LNCaP clone FGC (cell line): ENCODE data around the gene TTR.

Experiments used
- DNase-seq: peaks from one replicate; pipeline ENCODE4 v3.0.0-alpha.2; 2011; ENCODE audit warnings: low read depth
- H3K4me3 ChIP-seq: 2 replicates; pipeline ENCODE4 v1.5.1; 2011; ENCODE audit warnings: mild to moderate bottlenecking, low read depth, low read length, control low read depth
- CTCF ChIP-seq: IDR thresholded peaks from 2 replicates; pipeline ENCODE4 v1.5.1; 2012; ENCODE audit warnings: mild to moderate bottlenecking; ENCODE audit not compliant: control insufficient read depth, insufficient read depth; ENCODE audit errors: extremely low read depth

TTR gene

DNA sequence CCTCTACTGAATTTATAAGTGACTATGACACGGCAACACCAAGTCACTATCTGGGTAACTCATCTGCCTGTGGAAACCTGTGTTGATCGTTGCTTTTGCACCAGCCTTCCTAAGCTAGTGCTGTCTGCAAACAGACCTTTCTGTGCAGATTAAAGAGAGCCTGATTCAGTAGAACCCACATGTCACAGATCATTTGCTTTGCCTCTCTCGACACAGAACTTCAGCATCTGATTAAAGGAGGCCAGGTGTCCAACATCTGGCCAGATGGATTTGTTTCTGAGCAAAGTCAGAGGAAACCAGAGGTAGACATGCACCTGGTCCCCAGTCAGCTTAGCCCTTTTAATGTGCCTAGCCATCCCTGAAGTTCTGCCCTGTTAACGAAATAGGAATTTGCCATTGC, 15.0 kb upstream of the TTR start:
- no peak for DNase-seq
- no peak overlapping the region for H3K4me3 ChIP-seq
- no peak for TF ChIP-seq CTCF

- no peak overlapping the region for H3K4me3 ChIP-seq
- no peak for TF ChIP-seq CTCF
- DNase-seq: no peak
These were observed 14.5 kb upstream of the TTR start for GRCh38 chr18:31577195-31577594.

DNA sequence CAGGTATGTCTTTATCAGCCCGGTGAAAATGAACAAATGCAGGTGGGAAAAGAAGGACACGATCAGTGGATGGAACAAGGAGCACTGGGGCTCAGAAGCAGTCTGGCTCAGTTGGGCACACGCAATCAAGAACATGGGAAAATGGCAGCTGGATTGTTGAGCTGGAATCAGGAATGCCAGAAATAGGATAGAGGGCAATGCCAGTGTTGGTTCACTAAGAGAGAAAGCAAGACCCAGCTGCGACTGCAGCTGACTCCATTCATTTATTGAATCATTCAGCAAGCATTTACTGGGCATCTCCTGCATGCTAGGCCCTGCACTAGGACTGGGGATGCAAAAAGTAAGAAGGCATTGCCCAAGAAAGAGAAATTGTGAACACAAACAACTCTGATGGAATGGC, 13.6 kb upstream of the TTR start:
- DNase-seq: no peak
- no peak for TF ChIP-seq CTCF
- H3K4me3 ChIP-seq: no peak overlapping the region

- no peak overlapping the region for H3K4me3 ChIP-seq
- DNase-seq: no peak
- TF ChIP-seq CTCF: no peak
These were observed 12.3 kb upstream of the TTR start for GRCh38 chr18:31579375-31579774.

GRCh38 chr18:31581498-31582197, 10.0 kb upstream of the TTR start:
- no peak overlapping the region for H3K4me3 ChIP-seq
- no peak for TF ChIP-seq CTCF
- no peak for DNase-seq

GRCh38 chr18:31583185-31583854, 8.4 kb upstream of the TTR start:
- TF ChIP-seq CTCF: no peak
- no peak overlapping the region for H3K4me3 ChIP-seq
- no peak for DNase-seq

DNA sequence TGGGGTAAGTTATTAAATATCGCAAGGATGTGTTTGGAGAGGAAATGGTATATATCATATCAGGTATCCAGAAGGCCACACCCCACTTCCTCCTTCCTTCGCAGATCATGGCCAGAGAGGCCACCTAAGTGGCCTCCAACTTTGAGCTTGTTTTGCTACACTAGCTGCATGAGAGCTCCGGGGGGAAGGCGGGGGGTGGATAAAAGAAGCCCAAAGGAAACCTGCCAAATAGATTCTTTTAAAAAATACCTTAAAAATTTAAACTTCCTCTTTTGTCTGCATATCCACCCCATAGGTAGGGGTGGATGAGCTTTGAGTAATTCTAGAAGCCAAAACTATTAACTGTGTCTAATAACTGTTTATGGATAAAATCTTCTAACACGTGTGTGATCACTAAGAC, 5.7 kb upstream of the TTR start:
- H3K4me3 ChIP-seq: no peak overlapping the region
- no peak for DNase-seq
- no peak for TF ChIP-seq CTCF
